Measurements from ENCODE around the gene ZNF543. TPM values are rescaled to one million over a fixed set of nuclear protein-coding genes. Genes with fewer than 3 reads are reported as not detected.

Gene ZNF543
- total and polyA plus RNA-seq, 9 of the 15 experiments (the other 6 are each of a cell fraction or from before 2014, with no cell fraction given): 0.14 to 5.5 (median 2.4) TPM

- TF ChIP-seq REST (IDR thresholded peaks at IDR 0.05; ENCODE audit: borderline replicate concordance): no peak
- TF ChIP-seq REST (CRISPR knock-in tag; IDR thresholded peaks at IDR 0.05; ENCODE audit: low read depth): no peak
- TF ChIP-seq ETS2 (tag; IDR thresholded peaks at IDR 0.05; ENCODE audit: borderline replicate concordance, poor library complexity, severe bottlenecking): no peak
- TF ChIP-seq ZNF354B (CRISPR knock-in tag; IDR thresholded peaks at IDR 0.05): no peak
- peak; percentile 24; the same call in 1 of the 2 replicates for TF ChIP-seq ZNF324 (CRISPR knock-in tag; IDR thresholded peaks at IDR 0.05)
- no peak for TF ChIP-seq RAD21 (CRISPR knock-in tag; conservative IDR thresholded peaks at IDR 0.05 in 1 of 2, IDR thresholded peaks at IDR 0.05 in 1 of 2)
- no peak for TF ChIP-seq WHSC1 (IDR thresholded peaks at IDR 0.05; ENCODE audit: low read length)
- no peak for TF ChIP-seq CBX8 (IDR thresholded peaks at IDR 0.05; ENCODE audit: borderline replicate concordance, extremely low read depth, low read depth, low read length, poor library complexity, severe bottlenecking)
- TF ChIP-seq SRF (CRISPR knock-in tag; IDR thresholded peaks at IDR 0.05): no peak
- TF ChIP-seq CREB3L1 (IDR thresholded peaks at IDR 0.05; ENCODE audit: borderline replicate concordance, low read depth): no peak
- no peak; a peak in 2 of 4 replicates for TF ChIP-seq HDAC1 (IDR thresholded peaks at IDR 0.05)
- no peak for TF ChIP-seq CBFA2T2 (conservative IDR thresholded peaks at IDR 0.05)
- TF ChIP-seq ARID3A (IDR thresholded peaks at IDR 0.05; ENCODE audit: borderline replicate concordance, low read depth, low read length): no peak
- TF ChIP-seq GABPB1 (CRISPR knock-in tag; IDR thresholded peaks at IDR 0.05): peak; percentile 98
- TF ChIP-seq NFXL1 (CRISPR knock-in tag; IDR thresholded peaks at IDR 0.05): no peak
These were observed 39.9 kb upstream of the ZNF543 start, which contains the start of gene ZNF460 (continued) for GRCh38 chr19:57280165-57280961.
